B cell (primary cell): ENCODE results near the gene SMIM35. TPM values are rescaled to one million over a fixed set of nuclear protein-coding genes. Genes with fewer than 3 reads are reported as not detected.

Experiments used
- ATAC-seq: fragments of 200-7000 bp; cut with Tn5 transposase; one replicate; pipeline ENCODE4 v1.10.0; 2021; ENCODE audit warnings: low read depth, mild to moderate bottlenecking, moderate number of reproducible peaks, moderate library complexity
- CTCF ChIA-PET: fragments of 350-600 bp; sonication (Branson Sonifier 250); formaldehyde crosslinking; loops from one replicate; lab custom pipeline; 2021; ENCODE audit warnings: antibody characterized with exemption, inconsistent platforms; lab: Charles Lee
- POLR2A ChIA-PET: fragments of 350-600 bp; sonication (Branson Sonifier 250); formaldehyde crosslinking; loops from one replicate; lab custom pipeline; 2021; ENCODE audit warnings: antibody characterized with exemption; lab: Charles Lee
- DNase-seq: peaks from one replicate; pipeline ENCODE4 v3.0.0; 2013
- H2AFZ ChIP-seq: 2 replicates; pipeline ENCODE4 v1.6.1; 2012; ENCODE audit warnings: mild to moderate bottlenecking, low read depth, low read length; ENCODE audit not compliant: insufficient read depth, poor library complexity, severe bottlenecking
- H3K27ac ChIP-seq, 2 donors: 1 replicate in 1 of 2; 2 replicates in 1 of 2; pipeline ENCODE4 v1.5.1; 2012 to 2013; ENCODE audit warnings: low read length in 2 of 2, mild to moderate bottlenecking in 2 of 2, moderate library complexity in 1 of 2
- H3K27me3 ChIP-seq, 4 experiments: fragments of 200-600 bp in 1 of 4; sonication (generic) in 1 of 4; replicated peaks in 1 of 4; 1 replicate in 2 of 4; 2 replicates in 2 of 4; pipeline versions ENCODE4 v1.6.1 to v1.7.0; 2013 to 2016; ENCODE audit warnings: low read length in 3 of 4, mild to moderate bottlenecking in 2 of 4, mixed read lengths in 1 of 4, moderate library complexity in 1 of 4; ENCODE audit not compliant: insufficient read depth in 4 of 4, control insufficient read depth in 3 of 4; ENCODE audit errors: control extremely low read depth in 1 of 4
- H3K36me3 ChIP-seq, 2 experiments: replicated peaks in 1 of 2; 1 replicate in 1 of 2; 2 replicates in 1 of 2; pipeline versions ENCODE4 v1.6.1 to v1.7.1; 2013; ENCODE audit warnings: low read length in 1 of 2; ENCODE audit not compliant: insufficient read depth in 2 of 2, control insufficient read depth in 1 of 2; ENCODE audit errors: control extremely low read depth in 1 of 2, extremely low read depth in 1 of 2
- H3K4me1 ChIP-seq, 2 donors: fragments of 200-600 bp in 1 of 2; sonication (generic) in 1 of 2; 1 replicate in 1 of 2; 2 replicates in 1 of 2; pipeline versions ENCODE4 v1.5.1 to v1.6.1; 2013 to 2017; ENCODE audit warnings: low read length in 2 of 2; ENCODE audit not compliant: control insufficient read depth in 2 of 2, insufficient read depth in 2 of 2
- H3K4me2 ChIP-seq: replicated peaks from 2 replicates; pipeline ENCODE3; 2012; ENCODE audit warnings: mild to moderate bottlenecking, low read depth, low read length; ENCODE audit not compliant: poor library complexity, severe bottlenecking
- H3K4me3 ChIP-seq, 5 experiments: fragments of 200-600 bp in 1 of 5; sonication (generic) in 1 of 5; 1 replicate in 3 of 5; 2 replicates in 2 of 5; pipeline versions ENCODE4 v1.5.1 to v1.7.0; 2011 to 2016; ENCODE audit warnings: low read length in 4 of 5, mild to moderate bottlenecking in 4 of 5, low read depth in 2 of 5, control low read depth in 1 of 5, moderate library complexity in 1 of 5; ENCODE audit not compliant: insufficient read depth in 1 of 5; ENCODE audit errors: control extremely low read depth in 1 of 5, extremely low read depth in 1 of 5
- H3K79me2 ChIP-seq: fragments of 200-600 bp; sonication (generic); one replicate; pipeline ENCODE4 v1.6.0; 2016; ENCODE audit warnings: low read length; ENCODE audit not compliant: control insufficient read depth, insufficient read depth
- H3K9ac ChIP-seq: fragments of 200-600 bp; sonication (generic); 2 replicates; pipeline ENCODE4 v1.6.1; 2017; ENCODE audit warnings: mild to moderate bottlenecking, low read length, moderate library complexity
- H3K9me3 ChIP-seq, 3 donors: one replicate each; pipeline versions ENCODE4 v1.6.1 to v1.7.1; 2013; ENCODE audit warnings: low read length in 2 of 3; ENCODE audit not compliant: control insufficient read depth in 2 of 3, insufficient read depth in 1 of 3; ENCODE audit errors: control extremely low read depth in 1 of 3
- H4K20me1 ChIP-seq: 2 replicates; pipeline ENCODE4 v1.6.0; 2012; ENCODE audit warnings: mild to moderate bottlenecking, low read length; ENCODE audit not compliant: insufficient read depth, control insufficient read depth, poor library complexity, severe bottlenecking
- H3K27ac Mint-ChIP-seq: one replicate; pipeline ENCODE4 v1.8.0; 2021; ENCODE audit warnings: mixed read lengths
- H3K27me3 Mint-ChIP-seq: one replicate; pipeline ENCODE4 v1.8.0; 2021; ENCODE audit warnings: mixed read lengths
- H3K4me1 Mint-ChIP-seq: one replicate; pipeline ENCODE4 v1.8.0; 2021; ENCODE audit warnings: mixed read lengths
- H3K4me3 Mint-ChIP-seq: one replicate; pipeline ENCODE4 v1.8.0; 2021; ENCODE audit warnings: mixed read lengths
- H3K9me3 Mint-ChIP-seq: one replicate; pipeline ENCODE4 v1.8.0; 2022; ENCODE audit warnings: mixed read lengths; ENCODE audit not compliant: insufficient read depth
- CTCF ChIP-seq: fragments of 200-600 bp; IDR thresholded peaks from one replicate; pipeline ENCODE4 v1.8.0; 2022; ENCODE audit warnings: antibody characterized with exemption, mild to moderate bottlenecking
- EZH2 ChIP-seq: IDR thresholded peaks from 2 replicates; pipeline ENCODE4 v1.6.1; 2012; ENCODE audit warnings: borderline replicate concordance, low read depth, mild to moderate bottlenecking, moderate library complexity, low read length; ENCODE audit not compliant: insufficient read depth, poor library complexity, severe bottlenecking
- WGBS: methylation state at CpG from one replicate; pipeline ENCODE4 v1.1.5; 2013; ENCODE audit warnings: missing lambda C conversion rate; ENCODE audit not compliant: insufficient coverage; 5-methylcytosine and 5-hydroxymethylcytosine counted together
- intact Hi-C: fragments of 100-400 bp; cut with micrococcal nuclease; formaldehyde crosslinking; loops from one replicate; pipeline ENCODE4 v1.10.0; 2022
- polyA plus RNA-seq: library from polyadenylated mRNA; depleted of rRNA; stranded (reverse); fragments of >200 nt; gene quantifications from 2 replicates; pipeline ENCODE4 v1.2.3, GENCODE V29; 2012
- total RNA-seq, 2 donors: library from RNA; stranded (reverse); fragments of 120-200 nt in 1 of 2; gene quantifications; 1 replicate in 1 of 2; 2 replicates in 1 of 2; pipeline versions ENCODE4 v1.2.3 to v1.2.4, GENCODE V29; 2013 to 2022

The SMIM35 gene
- total and polyA plus RNA-seq, 2 donors (not counting 1 experiment from before 2014, with no cell fraction given) = 1.3 to 4.5 TPM

DNA sequence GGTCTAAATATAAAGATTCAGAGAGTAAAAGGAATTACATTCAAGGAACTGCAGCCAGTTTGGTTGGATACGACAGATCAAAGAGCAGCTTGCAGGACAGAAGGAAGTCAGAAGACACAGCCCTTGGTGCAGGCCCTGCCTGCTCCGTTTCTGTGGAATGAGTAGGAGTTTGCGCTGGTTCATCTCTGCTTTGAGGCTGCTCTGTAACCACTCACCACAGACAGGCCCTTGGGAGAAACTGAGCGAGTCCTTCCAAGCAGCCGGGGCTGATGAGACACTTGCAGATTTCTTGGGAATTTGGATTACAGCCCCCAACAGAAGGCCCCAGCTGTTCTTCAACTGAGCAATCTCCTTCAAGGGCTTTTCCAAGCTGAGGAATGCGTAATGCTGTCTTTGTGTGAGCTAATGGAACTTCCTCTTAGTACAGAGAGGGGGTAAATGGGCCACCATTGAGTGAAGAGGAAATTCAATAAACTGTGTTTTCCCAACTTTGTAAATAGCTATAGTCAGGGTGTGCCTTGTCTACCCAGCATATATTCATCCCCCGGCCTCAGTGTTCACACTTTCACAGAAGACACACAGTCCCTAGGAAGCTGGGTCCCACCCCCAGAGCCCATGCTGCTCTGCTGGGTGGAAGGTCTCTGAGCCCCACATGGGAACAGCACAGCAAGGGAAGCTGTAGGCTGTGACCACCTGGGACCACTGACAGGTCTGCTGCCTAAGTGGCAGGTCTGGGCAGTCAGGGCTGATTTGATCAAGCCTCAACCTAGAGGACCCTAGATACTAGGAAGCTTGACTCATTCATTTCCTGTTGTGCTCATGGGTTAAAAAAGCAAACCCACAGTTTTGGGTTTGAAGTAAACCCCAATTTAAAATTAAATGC, 84.0 kb downstream of the SMIM35 start:
- Histone ChIP-seq H4K20me1 (no peaks in the 10 kb centered on the region), H3K4me2 (peak overlapping the region; percentile 51), H2AFZ (peak overlapping the region; percentile 29), H3K79me2 (peaks cover 10% of the 10 kb centered on the region), H3K36me3 (peaks cover 0 to 34% of the 10 kb centered on the region in 2 experiments), H3K27ac (peak overlapping the region; percentile 64 to 99), H3K27me3 (no peaks in the 10 kb centered on the region), H3K9ac (no peak overlapping the region), H3K9me3 (peaks cover 0 to 4% (median 4%) of the 10 kb centered on the region in 3 donors), H3K4me3 (no peak overlapping the region), H3K4me1 (peaks cover 67 to 76% of the 10 kb centered on the region in 2 donors)
- Mint-ChIP-seq H3K9me3 (peaks cover 2% of the 10 kb centered on the region), H3K27me3 (no peaks in the 10 kb centered on the region), H3K27ac (peak overlapping the region; percentile 99), H3K4me1 (peaks cover 84% of the 10 kb centered on the region), H3K4me3 (peak overlapping the region; percentile 56)
- intact Hi-C loops = loop anchor here (1.0 kb wide), 1 partner anchor 10 kb away; no protein-coding TSS in a partner anchor
- POLR2A ChIA-PET = interaction anchor here (0.9 to 21.8 kb wide), 10 partner anchors 1 to 186 kb away, joined by 3 to 346 read pairs (median 5); partner anchors contain the start of gene IL10RA
- TF ChIP-seq EZH2 (no peak), CTCF (no peak)
- CTCF ChIA-PET = interaction anchor here (0.5 to 12.1 kb wide), 12 partner anchors 9 to 278 kb away, joined by 3 to 134 read pairs (median 6); partner anchors contain the start of gene IL10RA
- 75% methylated on average over 5 of the region's 7 CpGs for WGBS
- DNase-seq (peak; percentile 52), ATAC-seq (peak; percentile 14)
